Large intestine (tissue), 3 donors: ENCODE data around the gene CFAP251. TPM values are rescaled to one million over a fixed set of nuclear protein-coding genes. Genes with fewer than 3 reads are reported as not detected.
"Not testable (repeated sequence)": the region's sequence is repeated elsewhere in the genome, so short reads cannot be mapped to it uniquely, and the experiment has no call there.

Experiments
- DNase-seq, 2 donors: peaks; one replicate each; pipeline versions ENCODE4 v3.0.0 to v3.0.0-alpha.2; 2013
- H3K27ac ChIP-seq: one replicate; pipeline ENCODE4 v1.5.1; 2013; ENCODE audit warnings: low read length
- H3K27me3 ChIP-seq: 2 replicates; pipeline ENCODE4 v1.6.1; 2013; ENCODE audit warnings: low read length; ENCODE audit not compliant: control insufficient read depth, insufficient read depth
- H3K36me3 ChIP-seq: 2 replicates; pipeline ENCODE4 v1.6.1; 2013; ENCODE audit warnings: low read length; ENCODE audit not compliant: control insufficient read depth, insufficient read depth
- H3K4me1 ChIP-seq: one replicate; pipeline ENCODE4 v1.6.1; 2013; ENCODE audit warnings: low read length; ENCODE audit not compliant: control insufficient read depth, insufficient read depth
- H3K4me3 ChIP-seq: one replicate; pipeline ENCODE4 v1.5.1; 2013; ENCODE audit warnings: low read length
- H3K9me3 ChIP-seq: one replicate; pipeline ENCODE4 v1.6.1; 2013; ENCODE audit warnings: mild to moderate bottlenecking, low read depth, low read length, moderate library complexity; ENCODE audit not compliant: control insufficient read depth
- WGBS: methylation state at CpG from one replicate; pipeline ENCODE4 v1.1.5; 2013; ENCODE audit warnings: low lambda C conversion rate; ENCODE audit not compliant: insufficient coverage; 5-methylcytosine and 5-hydroxymethylcytosine counted together
- polyA plus RNA-seq: library from polyadenylated mRNA; unstranded; fragments of 120-200 nt; gene quantifications from one replicate; pipeline ENCODE4 v1.2.1, GENCODE V29; 2013

The CFAP251 gene
- polyA plus RNA-seq, 1 donor: 2.2 TPM

- no peak overlapping the region for H3K4me3 ChIP-seq
- H3K9me3 ChIP-seq: peaks cover 4% of the 10 kb centered on the region
- DNase-seq: no peak
- H3K27ac ChIP-seq: no peak overlapping the region
- no peaks in the 10 kb centered on the region for H3K36me3 ChIP-seq
- no peaks in the 10 kb centered on the region for H3K4me1 ChIP-seq
- H3K27me3 ChIP-seq: no peaks in the 10 kb centered on the region
- 100% methylated on average over 1 of the region's 6 CpGs for WGBS
These were observed 56.6 kb downstream of the CFAP251 start for GRCh38 chr12:121975021-121975420.

- Histone ChIP-seq H3K27ac (no peak overlapping the region), H3K27me3 (no peaks in the 10 kb centered on the region), H3K4me3 (no peak overlapping the region), H3K4me1 (no peaks in the 10 kb centered on the region), H3K9me3 (peaks cover 4% of the 10 kb centered on the region), H3K36me3 (no peaks in the 10 kb centered on the region)
- no peak for DNase-seq
- WGBS: 100% methylated on average over 1 of the region's 5 CpGs
These were observed 58.6 kb downstream of the CFAP251 start for GRCh38 chr12:121976950-121977349.

- no peak for DNase-seq
- WGBS: no CpG with 5 or more reads among the region's 11 CpGs
- H3K27ac ChIP-seq: no peak overlapping the region
These were observed 61.9 kb downstream of the CFAP251 start for GRCh38 chr12:121980191-121980891.

DNA sequence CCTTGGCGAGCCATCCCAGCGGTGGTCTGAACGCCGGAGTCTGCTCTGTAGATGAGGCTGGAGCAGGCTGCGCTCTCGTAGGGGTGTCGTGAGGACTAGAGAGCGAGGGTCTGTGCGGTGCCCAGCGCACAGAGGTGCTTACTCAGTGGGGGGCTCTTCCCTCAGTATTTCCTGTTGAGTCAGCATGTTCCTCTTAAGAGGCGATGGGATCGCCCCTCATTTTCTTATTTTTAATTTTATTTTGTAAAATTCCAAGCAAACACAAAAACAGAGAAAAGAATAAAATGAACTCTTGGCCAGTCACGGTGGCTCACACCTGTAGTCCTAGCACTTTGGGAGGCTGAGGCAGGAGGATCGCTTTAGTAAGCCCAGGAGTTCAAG, 62.5 kb downstream of the CFAP251 start:
- DNase-seq: no peak
- H3K27ac ChIP-seq: no peak overlapping the region
- WGBS: 100% methylated on average over 2 of the region's 14 CpGs

More at GRCh38 chr12:121980191-121980891, 61.9 kb downstream of the CFAP251 start:
- Histone ChIP-seq H3K4me1 (no peaks in the 10 kb centered on the region), H3K9me3 (no peaks in the 10 kb centered on the region), H3K4me3 (no peak overlapping the region), H3K27me3 (no peaks in the 10 kb centered on the region), H3K36me3 (no peaks in the 10 kb centered on the region)

GRCh38 chr12:121981456-121981855, 63.1 kb downstream of the CFAP251 start:
- H3K36me3 ChIP-seq: no peaks in the 10 kb centered on the region
- H3K9me3 ChIP-seq: no peaks in the 10 kb centered on the region
- no peaks in the 10 kb centered on the region for H3K27me3 ChIP-seq
- DNase-seq: no peak
- H3K27ac ChIP-seq: no peak overlapping the region
- H3K4me3 ChIP-seq: no peak overlapping the region
- no peaks in the 10 kb centered on the region for H3K4me1 ChIP-seq
- no CpG with 5 or more reads among the region's 8 CpGs for WGBS

More for the DNA sequence above, 62.5 kb downstream of the CFAP251 start:
- no peaks in the 10 kb centered on the region for H3K36me3 ChIP-seq
- no peaks in the 10 kb centered on the region for H3K9me3 ChIP-seq
- no peaks in the 10 kb centered on the region for H3K27me3 ChIP-seq
- no peak overlapping the region for H3K4me3 ChIP-seq
- H3K4me1 ChIP-seq: no peaks in the 10 kb centered on the region

- Histone ChIP-seq H3K27ac (no peak overlapping the region), H3K4me3 (no peak overlapping the region), H3K36me3 (no peaks in the 10 kb centered on the region), H3K27me3 (no peaks in the 10 kb centered on the region), H3K4me1 (no peaks in the 10 kb centered on the region), H3K9me3 (no peaks in the 10 kb centered on the region)
- DNase-seq: no peak
- 80% methylated on average over 1 of the region's 6 CpGs for WGBS
These were observed 64.6 kb downstream of the CFAP251 start for GRCh38 chr12:121982950-121983349.

- no peak for DNase-seq
- H3K27ac ChIP-seq: no peak overlapping the region
- H3K9me3 ChIP-seq: no peaks in the 10 kb centered on the region
- H3K4me1 ChIP-seq: no peaks in the 10 kb centered on the region
- no peaks in the 10 kb centered on the region for H3K27me3 ChIP-seq
- no peaks in the 10 kb centered on the region for H3K36me3 ChIP-seq
- 53% methylated on average over 2 of the region's 13 CpGs for WGBS
- H3K4me3 ChIP-seq: no peak overlapping the region
These were observed 65.3 kb downstream of the CFAP251 start for GRCh38 chr12:121983536-121984210.

- H3K4me3 ChIP-seq: no peak overlapping the region
- H3K4me1 ChIP-seq: no peaks in the 10 kb centered on the region
- H3K36me3 ChIP-seq: no peaks in the 10 kb centered on the region
- no peak for DNase-seq
- H3K9me3 ChIP-seq: no peaks in the 10 kb centered on the region
- WGBS: 80% methylated on average over 3 of the region's 14 CpGs
- no peak overlapping the region for H3K27ac ChIP-seq
- no peaks in the 10 kb centered on the region for H3K27me3 ChIP-seq
These were observed 68.3 kb downstream of the CFAP251 start for GRCh38 chr12:121986489-121987245.

- not testable (repeated sequence) for H3K4me1 ChIP-seq, H3K4me3 ChIP-seq, H3K27ac ChIP-seq, H3K27me3 ChIP-seq, H3K9me3 ChIP-seq, DNase-seq, H3K36me3 ChIP-seq
- 80% methylated on average over 1 of the region's 10 CpGs for WGBS
These were observed 70.1 kb downstream of the CFAP251 start for GRCh38 chr12:121988519-121988918.

DNA sequence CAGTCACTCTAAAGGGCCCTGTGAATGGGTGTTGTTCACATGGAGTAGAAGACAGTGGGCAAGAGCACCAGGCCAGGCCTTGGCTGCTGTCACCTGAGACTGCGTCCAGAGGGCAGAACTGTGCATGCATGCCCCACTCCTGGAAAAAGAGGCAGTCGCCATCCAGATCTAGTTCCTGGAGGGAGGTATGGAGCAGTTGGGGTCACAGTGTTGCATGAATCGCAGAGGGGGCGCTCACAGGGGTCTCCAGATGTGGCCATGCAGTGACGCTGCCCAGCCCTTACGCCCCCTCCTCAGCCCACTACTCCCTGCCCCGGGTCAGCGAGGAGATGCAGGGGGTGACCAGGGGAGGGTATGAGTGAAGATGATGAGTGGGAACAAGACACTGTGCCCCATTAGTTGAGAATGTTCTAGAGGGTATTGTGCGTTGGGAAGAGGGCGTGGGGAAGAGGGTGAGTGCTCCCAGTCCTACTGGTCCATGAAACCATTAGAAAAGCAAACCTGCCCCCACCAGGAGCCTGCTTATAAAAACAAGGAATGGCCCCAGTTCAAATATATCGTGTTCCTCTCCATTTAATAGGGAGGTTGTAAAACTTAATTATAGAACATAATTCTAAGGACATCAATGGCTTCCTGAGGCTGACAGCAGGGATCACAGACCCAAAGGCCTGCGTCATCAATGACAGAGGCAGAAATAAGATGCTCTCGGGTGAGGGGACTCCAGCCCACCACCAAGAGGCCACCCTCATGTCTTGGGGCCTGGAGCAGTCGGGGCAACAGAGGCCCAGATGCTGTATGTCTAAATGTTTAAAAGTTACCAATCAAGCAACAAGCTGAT, 71.1 kb downstream of the CFAP251 start:
- Histone ChIP-seq H3K4me3 (no peak overlapping the region), H3K36me3 (no peaks in the 10 kb centered on the region), H3K27me3 (no peaks in the 10 kb centered on the region), H3K27ac (no peak overlapping the region), H3K4me1 (no peaks in the 10 kb centered on the region), H3K9me3 (no peaks in the 10 kb centered on the region)
- WGBS: no CpG with 5 or more reads among the region's 14 CpGs
- DNase-seq: no peak
